ACHN (cell line): ENCODE data around the gene NCOA6.

Experiments used
- DNase-seq: peaks from one replicate; pipeline ENCODE4 v3.0.0-alpha.2; 2015
- in situ Hi-C: cut with HindIII; loops from 2 replicates; pipeline ENCODE4 v1.10.0; 2017; ENCODE audit warnings: low sequenced_read_pairs, low pct_ligation_motif_present, low pct_unique_long_range_greater_than_20kb

Gene NCOA6

DNA sequence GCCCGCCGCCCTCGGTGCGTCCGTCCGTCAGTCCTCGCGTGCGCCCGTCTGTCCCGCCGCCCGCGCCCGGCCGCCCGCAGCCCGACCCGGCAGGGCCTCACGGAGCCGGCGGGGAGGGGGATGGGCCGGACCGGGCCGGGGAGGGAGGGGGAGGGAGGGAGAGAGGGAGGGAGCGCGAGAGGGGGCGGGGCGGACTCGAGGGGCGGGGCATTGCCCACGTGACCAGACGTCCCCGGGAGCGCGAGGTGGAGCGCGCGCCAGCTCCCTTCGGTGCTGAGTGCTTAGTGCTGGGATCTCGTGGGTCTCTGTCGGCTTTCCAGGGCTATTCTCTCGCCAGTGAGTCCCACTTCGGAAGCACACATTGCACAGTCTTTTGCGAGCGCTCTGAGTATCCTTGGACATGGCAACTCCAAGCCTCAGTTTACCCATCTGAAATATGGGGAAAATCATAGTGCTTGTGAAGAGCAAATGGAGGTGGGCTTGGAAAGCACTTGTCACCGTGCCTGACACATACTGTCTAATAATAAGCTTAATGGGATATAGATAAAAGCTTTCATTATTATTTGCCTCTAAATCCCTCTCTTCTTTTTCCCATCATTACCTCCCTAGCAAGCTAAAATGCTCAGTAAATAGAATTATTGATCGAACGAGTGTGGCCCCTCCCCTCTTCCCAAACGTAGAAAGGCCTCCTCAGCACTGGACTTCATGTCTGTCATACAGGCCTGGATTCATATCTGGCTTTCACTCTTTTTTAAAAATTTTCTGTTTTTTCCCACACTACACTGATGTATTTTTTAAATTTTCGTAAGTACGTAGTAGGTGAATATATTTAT, at the start of gene NCOA6:
NCOA6 (minus strand) TSS at position 122 of the 833 bp plus-strand sequence. CDS start 43,296 bp downstream, outside the sequence.
- in situ Hi-C loops = no loop called here
- DNase-seq = peak; percentile 69

DNA sequence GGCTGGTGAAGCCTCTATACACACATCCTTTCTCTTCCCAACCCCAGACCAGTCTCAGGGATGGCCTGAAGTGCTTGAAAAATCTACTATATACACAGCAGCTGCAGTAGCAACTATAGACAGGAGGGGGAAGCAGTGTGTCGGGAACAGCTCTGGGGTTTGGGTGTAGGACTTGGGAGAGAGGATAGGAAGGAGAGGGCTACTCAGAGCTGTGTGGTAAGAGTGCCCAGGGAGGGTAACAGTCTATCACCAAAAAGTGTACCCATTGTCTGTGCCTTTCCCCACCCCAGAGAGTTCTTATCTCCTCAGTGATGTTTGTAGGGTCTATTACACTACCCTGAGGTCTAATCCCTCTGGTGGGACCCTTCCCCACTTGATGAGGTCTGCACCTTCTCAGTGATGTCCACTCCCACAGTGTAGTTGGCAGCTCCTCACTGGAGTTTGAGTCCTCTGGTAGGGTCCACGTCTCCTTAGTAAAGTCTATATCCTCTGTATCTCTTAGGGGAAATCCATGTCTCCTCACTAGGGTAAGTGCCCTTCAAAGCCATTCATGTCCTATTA, 48.7 kb upstream of the NCOA6 start:
- in situ Hi-C loops = no loop called here
- DNase-seq = peak; percentile 86

DNA sequence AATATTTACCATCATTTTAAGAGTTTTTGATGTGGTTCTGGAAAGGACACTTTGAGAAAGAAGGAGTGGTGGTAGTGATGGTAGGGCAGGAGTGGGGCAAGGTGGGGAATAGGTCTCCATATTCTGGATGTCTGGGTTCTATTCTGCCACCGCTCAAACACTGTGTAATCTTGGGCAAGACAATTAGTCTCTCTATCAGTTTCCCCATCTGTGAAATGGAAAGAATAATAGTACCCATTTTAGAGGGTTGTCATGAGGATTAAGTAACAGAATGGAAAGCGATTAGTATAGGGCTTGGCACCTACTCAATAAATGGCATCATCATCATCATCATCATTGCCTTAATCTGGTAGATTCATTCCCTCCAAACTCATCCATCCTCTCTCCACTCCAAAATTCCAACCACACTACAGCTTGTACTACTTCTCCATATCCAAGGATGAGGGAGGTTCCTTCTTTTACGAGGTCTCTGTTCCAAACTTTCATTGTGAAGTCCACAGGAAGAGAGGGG, 48.2 kb upstream of the NCOA6 start:
- in situ Hi-C loops = no loop called here
- DNase-seq = no peak

DNA sequence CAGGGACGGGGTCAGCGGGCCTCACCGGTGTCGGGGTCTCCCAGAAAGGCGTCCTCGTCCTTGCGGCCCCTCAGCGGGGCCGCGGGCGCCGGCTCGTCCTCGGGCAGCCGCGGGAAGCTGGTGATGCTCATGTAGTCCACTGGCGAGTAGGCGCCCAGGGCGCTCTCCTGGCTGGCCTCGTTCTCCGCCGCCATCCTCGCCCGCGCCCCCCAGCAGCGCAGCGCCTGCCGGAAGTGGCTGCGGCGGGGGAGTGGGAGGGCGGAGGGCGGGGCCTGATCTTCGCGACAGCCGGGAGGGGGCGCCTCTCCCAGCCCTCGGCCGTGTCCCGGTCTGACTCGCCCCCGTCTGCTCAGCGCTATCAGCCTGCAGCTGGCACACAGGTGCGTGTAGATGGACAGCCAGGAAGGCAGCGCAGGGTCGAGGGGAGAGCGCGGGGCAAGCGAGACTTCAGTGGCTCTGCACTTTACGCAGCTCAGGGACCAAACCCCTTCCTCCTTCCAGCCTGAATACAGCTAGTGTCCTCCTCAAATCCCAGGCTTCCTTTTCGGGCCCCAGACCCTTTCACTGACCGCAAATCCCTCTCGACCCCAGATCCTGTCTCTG, 47.3 kb upstream of the NCOA6 start, which contains the start of gene GGT7:
GGT7 (minus strand) TSS at position 235 of the 603 bp plus-strand sequence; CDS start at position 194, 41 bp downstream.
- peak; percentile 73 for DNase-seq

DNA sequence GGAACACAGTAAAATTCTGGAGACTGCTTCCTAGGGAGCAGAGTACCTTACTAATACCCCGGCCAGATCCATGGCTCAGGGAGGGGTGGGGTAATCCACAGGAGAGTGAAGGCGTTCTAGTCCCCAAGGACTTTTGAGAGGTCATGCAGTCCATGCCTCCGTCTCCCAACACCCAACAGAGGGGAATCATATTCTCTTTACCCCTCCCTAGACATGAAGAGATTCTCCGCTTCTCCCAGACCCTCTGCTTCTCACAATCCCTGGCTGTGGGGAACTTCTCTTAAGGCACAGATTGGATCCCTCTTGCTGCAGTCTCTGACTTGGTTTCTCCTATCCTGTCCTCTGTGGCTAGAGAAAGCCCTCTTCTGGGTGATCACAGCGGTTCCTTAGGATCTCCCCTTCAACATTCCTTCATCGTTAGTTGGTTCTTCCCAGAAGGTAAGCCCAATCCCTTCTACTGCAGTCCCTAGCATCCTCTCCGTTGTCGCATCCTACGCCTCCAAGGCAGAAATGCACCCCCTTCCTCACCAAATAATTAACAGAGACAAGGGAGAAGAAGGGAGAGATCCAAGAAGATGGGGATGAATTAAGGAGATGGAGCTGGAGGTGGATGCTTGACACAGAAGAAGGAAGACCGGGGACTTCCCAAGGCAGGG, 46.6 kb upstream of the NCOA6 start:
- no peak for DNase-seq
- in situ Hi-C loops = no loop called here

More for the DNA sequence above, 47.3 kb upstream of the NCOA6 start, which contains the start of gene GGT7:
- in situ Hi-C loops = no loop called here

DNA sequence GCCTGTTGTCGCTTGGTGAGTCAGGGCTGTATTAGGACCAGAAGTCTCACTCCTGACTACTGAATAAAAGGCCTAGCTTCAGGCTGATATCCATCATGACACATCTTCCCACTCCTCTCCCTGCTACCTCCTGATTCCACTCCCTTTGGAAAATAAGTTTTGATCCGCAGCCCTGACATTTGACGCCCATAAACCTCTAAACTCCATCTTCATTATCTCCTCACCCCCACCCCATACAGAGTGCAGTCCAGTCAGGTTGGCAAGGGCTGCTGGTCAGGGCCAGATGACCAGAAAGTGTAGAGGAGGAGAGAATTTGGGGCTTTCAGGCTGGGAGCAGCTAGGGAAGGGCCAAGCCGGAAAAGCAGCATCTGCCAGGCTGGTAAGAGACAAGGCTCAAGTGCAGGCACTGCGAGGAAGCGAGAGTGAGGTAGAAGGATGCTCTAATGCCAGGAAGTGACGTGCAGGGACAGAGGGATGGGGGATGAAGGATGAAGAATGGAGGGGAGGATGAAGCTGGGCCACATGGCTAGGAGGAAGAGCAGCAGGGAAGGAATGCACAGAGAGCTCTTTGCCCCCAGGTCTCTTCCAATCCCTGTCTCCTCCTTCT, 46.0 kb upstream of the NCOA6 start:
- no peak for DNase-seq
- in situ Hi-C loops = no loop called here

DNA sequence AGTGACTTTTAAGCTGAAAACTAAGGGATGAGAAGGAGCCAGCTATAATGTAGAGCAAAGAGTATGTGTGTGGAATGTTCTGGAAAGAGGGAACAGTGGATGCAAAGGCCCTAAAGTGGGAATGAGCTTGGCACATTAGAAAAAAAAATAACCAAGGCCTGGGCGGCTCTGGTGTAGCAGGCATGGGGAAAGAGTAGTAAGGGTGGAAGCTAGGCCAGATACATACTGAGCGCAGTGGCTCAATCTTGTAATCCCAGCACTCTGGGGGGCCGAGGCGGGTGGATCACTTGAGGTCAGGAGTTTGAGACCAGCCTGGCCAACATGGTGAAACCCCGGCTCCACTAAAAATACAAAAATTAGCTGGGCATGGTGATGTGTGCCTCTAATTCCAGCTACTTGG, 38.8 kb upstream of the NCOA6 start:
- no peak for DNase-seq
- in situ Hi-C loops = no loop called here

DNA sequence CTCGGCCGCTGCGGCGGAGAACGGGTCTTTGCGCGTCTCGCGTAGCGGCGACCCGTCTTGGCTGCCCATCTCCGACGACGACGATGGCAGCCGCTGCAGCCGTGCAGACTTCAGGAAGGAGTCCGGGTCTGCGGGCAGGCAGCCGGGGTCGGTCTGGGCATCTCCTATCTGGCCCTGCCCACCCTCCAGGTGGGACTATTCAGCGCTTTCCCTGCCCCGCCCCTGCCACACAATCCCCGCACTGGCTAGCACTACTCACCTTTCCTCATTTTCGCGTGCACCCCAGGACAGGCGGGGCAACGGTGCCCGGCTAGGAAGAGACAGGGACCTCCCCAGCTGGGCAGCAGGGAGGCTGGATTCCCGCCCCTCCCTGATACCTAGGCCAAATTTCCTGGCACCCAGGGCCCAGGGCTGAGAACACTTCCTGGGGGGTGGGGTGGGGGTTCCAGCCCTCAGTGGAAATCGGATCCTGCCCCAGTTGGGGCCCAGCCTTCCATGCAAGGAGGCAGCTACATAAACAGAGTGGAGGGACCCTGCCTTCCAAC, 38.0 kb upstream of the NCOA6 start:
- in situ Hi-C loops = no loop called here
- no peak for DNase-seq

DNA sequence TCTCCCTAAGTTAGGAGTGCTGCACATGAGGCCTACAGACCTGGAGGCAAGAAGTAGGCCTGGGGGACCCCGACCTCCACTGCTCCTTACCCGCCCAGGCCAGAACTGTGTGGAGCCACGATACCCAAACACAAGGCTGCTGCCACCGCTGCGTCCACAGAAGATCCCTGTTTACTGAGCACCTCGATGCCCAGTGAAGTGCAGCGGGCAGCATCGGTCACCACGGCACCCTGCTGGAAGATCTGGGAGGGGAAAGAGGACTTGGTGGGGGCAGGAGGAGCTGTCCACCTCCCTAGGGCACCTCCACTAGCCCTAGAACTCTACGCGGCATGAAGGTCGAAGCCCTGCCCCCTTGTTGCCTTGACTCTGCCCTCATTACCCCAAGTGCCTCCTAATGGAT, 37.3 kb upstream of the NCOA6 start:
- DNase-seq = no peak
- in situ Hi-C loops = no loop called here

DNA sequence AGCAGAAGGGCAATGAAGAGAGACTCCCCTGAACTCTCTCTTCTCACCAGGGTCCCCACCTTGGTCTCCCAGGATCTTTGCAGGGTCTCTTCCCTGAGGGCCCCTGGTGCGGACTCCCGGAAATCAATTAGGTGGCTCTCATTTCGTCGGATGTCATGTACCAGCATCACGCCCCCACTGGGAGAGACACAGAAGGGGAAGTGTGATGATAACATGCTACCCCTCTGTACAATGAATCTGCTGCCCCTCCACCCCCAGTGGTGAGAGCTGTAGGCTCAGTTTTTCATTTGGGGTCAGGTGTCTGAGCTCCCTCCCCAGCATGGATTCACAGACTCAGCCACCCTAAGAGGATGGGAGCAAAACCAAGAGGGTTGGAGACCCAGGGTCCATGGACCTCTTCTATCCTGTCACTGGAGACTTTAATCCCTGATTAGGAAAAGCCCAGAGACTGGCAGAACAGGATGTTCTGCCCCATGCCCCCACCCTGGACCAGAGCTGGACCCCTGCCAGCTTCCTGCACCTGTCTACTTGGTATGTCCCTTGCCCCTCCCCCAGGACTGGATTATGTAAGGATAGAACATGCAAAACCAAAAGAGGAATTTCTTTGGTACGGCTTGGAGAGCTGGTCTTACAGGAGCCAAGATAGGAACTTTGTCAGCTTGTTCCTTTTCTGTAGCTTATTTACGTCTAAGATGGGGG, 36.1 kb upstream of the NCOA6 start:
- DNase-seq = no peak

DNA sequence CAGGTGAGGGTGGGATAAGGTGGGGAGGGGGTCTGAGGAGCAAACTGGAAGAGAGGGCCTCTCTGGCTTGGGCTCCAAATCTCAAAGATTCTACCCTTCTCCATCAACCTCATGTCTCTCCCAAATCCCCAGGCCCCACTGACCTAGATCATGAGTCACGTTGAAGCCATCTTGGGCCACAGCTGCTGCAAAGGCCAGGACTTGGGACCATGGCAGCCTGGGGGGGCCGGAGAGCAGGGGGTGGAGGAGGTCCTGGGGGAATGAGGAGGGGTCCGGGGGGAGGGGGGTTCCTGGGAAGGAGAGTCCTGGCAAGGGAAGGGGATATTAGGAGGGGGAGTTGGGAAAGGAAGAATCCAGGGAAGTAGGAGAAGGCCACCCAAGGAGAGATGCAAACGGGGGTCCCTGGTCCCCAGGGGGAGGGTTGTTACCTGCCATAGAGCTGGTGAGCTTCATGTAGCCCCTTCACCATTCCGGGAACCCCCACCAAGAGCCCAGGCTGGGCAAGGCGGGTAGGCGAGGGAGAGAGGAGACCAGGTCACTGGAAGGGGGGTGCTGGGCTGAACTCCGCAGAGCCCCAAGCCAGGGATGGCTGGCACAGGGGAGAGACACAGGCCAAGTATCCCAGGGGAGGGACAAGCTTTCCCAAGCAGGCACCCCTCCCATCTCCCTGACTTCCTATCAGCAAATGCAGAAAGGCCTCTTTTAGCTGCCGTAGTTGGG, 34.5 kb upstream of the NCOA6 start:
- in situ Hi-C loops = no loop called here
- no peak for DNase-seq

More for the DNA sequence above, 36.1 kb upstream of the NCOA6 start:
- in situ Hi-C loops = no loop called here

DNA sequence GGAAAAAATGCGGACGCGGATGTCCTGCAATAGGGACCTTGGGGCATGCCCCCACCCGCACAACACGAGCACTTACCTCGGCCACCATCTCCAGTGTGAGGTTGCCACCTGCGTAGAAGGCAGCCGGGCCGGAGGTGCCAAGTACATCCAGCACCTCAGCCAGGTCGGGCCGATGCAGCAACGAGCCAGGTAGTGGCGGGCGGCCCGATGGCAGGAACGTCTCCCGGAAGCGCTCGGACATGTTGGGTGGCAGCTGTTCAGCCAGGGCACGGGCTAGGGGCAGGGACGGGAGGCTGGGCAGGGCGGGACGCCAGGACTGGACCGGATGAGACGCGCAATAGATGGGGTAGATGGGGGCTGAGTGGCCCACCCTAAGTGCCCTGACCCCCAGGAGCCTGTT, 33.9 kb upstream of the NCOA6 start:
- in situ Hi-C loops = no loop called here
- DNase-seq = no peak

DNA sequence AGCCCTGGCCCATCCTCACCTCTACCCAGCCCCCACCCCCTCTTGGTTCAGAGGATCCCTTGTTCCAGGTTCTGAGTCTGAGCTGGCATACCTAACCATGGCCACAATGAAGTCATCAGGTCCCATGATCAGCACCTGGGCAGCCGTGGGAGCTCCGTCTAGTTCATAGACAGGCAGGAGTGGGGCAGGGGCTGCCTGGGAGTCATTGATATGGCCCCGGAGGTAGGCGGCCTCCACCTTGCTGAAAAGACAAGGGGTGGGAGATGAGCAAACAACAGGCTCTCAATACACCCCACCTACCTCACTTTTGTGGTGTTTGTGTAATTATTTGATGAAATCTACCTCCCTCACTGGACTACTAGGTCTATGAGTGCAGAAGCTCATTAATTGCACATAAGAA, 26.8 kb upstream of the NCOA6 start:
- in situ Hi-C loops = no loop called here

DNA sequence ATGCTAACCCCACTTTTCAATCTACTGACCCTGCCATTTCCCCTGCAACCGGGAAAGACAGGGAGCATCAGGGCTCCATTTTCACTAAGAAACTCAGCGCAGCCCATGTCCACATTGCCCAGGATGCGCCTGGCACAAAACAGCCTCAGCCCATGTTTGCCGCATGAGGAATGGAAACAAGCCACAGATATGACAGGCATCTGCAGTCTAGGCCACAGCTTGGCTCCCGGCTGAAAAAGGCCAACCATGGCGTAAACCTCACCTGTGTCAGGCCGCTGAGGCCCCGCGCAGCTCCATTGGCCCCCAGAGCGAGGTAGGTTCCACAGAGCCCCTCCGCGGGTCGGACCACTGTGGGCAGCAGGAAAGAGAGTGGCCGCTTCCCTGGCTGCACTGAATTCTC, 25.5 kb upstream of the NCOA6 start:
- in situ Hi-C loops = no loop called here
- no peak for DNase-seq

More for the DNA sequence above, 26.8 kb upstream of the NCOA6 start:
- no peak for DNase-seq

DNA sequence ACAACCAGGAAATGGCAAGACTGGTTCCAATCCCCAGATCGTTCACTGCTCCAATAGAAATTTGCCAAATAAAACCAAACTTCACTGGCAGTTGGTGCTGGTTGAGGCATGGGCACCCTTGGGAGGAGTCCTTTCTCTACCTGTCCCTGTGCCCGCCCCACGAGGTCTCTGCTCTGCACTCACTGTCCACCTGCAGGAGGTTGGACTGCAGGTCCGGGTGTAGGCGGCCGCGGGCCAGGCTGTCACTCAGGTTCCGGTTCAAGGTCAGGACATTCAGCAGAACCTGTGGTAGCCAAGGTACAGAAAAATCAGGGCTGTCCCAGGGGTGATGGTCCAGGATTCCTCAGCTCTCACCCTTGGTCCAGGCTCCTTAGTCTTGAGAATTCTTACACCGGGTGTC, 24.3 kb upstream of the NCOA6 start:
- in situ Hi-C loops = no loop called here
- no peak for DNase-seq

DNA sequence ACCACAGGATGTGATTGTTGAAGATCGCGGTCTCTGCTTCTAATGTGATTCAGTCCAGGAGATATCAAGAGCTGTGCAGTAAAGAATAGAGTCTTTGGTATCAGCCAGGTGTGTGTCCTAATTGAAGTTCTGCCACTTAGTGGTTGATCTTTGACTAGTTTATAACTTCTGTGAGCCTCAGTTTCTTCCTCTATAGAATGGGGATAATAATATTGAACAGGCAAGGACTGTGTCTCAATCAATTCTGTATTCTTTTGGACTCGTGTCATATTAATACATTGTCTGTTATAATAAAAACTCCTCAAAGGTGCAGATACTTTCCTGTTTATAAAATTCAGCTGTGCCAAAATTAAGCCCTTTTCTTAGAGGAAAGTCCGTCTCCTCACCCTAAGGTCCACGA, 23.1 kb upstream of the NCOA6 start:
- DNase-seq = no peak
- in situ Hi-C loops = no loop called here

DNA sequence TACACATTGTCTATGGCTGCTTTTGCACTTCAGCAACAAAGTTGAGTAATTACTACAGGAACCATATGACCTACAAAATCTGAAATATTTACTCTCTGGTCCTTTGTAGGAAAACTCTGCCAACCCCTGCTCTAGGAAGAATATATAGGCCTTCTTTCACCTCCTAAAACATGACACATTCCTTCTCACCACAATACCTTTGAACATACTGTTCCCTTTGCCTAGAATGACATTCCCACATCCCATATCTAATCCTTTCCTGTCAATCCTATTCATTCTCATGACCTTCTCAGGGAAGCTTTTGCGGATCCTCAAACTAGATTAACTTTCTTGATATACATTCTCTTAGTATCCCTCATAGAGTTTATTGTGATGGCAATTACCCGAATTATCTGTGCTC, 18.0 kb upstream of the NCOA6 start:
- no peak for DNase-seq
- in situ Hi-C loops = no loop called here
